ENCODE results near the gene HEXD.

HEXD gene

DNA sequence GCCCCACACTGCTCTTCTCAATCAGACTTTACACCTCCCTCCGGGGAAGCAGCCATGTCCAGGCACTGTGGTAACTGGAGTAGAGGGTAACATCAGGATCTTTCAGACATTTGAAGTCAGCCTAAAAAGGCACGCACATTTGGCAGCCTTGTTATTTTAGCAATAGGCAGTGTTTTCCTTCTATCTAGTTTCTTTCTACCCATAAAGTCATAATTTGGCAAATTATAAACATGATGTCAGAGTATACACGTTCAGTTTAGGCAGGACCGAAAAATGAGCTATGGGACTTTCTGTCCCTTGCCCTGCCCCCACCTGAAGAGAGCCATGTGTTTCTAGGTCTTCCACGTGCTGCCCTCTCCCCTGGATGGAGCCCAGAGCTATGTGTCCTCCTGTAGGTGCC lies 61.5 kb downstream of the HEXD start:
- no peak overlapping the region for H3K4me3 ChIP-seq (replicated peaks; ENCODE audit: low read depth, low read length)
- TF ChIP-seq, protein P1, sequence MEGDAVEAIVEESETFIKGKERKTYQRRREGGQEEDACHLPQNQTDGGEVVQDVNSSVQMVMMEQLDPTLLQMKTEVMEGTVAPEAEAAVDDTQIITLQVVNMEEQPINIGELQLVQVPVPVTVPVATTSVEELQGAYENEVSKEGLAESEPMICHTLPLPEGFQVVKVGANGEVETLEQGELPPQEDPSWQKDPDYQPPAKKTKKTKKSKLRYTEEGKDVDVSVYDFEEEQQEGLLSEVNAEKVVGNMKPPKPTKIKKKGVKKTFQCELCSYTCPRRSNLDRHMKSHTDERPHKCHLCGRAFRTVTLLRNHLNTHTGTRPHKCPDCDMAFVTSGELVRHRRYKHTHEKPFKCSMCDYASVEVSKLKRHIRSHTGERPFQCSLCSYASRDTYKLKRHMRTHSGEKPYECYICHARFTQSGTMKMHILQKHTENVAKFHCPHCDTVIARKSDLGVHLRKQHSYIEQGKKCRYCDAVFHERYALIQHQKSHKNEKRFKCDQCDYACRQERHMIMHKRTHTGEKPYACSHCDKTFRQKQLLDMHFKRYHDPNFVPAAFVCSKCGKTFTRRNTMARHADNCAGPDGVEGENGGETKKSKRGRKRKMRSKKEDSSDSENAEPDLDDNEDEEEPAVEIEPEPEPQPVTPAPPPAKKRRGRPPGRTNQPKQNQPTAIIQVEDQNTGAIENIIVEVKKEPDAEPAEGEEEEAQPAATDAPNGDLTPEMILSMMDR (IDR thresholded peaks at IDR 0.05; ENCODE audit: insufficient read depth, low read length, poor library complexity, severe bottlenecking): no peak
- peaks cover 41% of the 10 kb centered on the region for H3K36me3 ChIP-seq (ENCODE audit: control insufficient read depth, insufficient read depth, low read length)
- no peaks in the 10 kb centered on the region for H3K27me3 ChIP-seq (replicated peaks; ENCODE audit: control insufficient read depth, insufficient read depth, low read length)
- no peak for DNase-seq (ENCODE audit: extremely low read depth, insufficient read length)

DNA sequence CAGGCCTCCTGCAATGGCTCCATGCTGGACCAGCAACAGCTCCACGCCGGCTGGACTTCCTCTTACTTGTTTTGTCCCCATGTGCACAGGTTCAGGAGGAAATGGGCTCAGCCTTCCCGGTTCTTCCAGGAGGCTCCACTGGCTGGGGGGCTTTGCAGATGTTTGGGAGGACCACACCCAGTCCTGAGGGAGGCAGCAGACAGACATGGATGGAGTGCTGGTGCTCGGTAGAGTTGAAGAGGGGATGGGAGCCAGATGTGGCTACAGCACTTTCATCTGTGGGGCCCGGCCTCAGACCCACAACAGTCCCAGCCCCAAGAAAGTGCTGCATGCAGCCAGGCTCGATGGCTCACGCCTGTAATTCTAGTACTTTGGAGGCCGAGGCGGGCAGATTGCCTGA lies 62.2 kb downstream of the HEXD start:
- no peak for DNase-seq (ENCODE audit: extremely low read depth, insufficient read length)
- TF ChIP-seq, protein P1 (IDR thresholded peaks at IDR 0.05; ENCODE audit: insufficient read depth, low read length, poor library complexity, severe bottlenecking): no peak
- Histone ChIP-seq H3K27me3 (replicated peaks; ENCODE audit: control insufficient read depth, insufficient read depth, low read length) (no peaks in the 10 kb centered on the region), H3K36me3 (ENCODE audit: control insufficient read depth, insufficient read depth, low read length) (peaks cover 42% of the 10 kb centered on the region), H3K4me3 (replicated peaks; ENCODE audit: low read depth, low read length) (no peak overlapping the region)

DNA sequence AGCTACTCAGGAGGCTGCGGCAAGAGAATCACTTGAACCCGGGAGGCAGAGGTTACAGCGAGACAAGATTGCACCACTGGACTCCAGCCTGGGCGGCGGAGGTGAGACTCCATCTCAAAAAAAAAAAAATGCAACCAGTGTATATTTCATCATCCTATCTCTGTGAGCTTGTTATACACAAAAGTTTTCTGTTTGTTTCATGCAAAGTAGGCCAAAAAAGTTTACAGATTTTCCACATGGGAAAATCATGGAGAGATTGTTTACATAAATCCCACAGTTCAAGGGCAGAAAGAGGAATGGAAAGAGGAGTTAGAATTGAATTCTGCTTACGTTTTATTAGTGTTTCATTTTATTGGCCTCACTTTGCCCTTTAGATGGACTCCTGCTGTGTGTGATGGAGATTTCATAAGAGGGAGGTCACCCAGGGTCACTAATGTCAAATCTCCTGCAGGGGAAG lies 65.1 kb downstream of the HEXD start:
- Histone ChIP-seq H3K4me3 (replicated peaks; ENCODE audit: low read depth, low read length) (no peak overlapping the region), H3K27me3 (replicated peaks; ENCODE audit: control insufficient read depth, insufficient read depth, low read length) (no peaks in the 10 kb centered on the region), H3K36me3 (ENCODE audit: control insufficient read depth, insufficient read depth, low read length) (peaks cover 49% of the 10 kb centered on the region)
- DNase-seq (ENCODE audit: extremely low read depth, insufficient read length): no peak
- TF ChIP-seq, protein P1 (IDR thresholded peaks at IDR 0.05; ENCODE audit: insufficient read depth, low read length, poor library complexity, severe bottlenecking): no peak

DNA sequence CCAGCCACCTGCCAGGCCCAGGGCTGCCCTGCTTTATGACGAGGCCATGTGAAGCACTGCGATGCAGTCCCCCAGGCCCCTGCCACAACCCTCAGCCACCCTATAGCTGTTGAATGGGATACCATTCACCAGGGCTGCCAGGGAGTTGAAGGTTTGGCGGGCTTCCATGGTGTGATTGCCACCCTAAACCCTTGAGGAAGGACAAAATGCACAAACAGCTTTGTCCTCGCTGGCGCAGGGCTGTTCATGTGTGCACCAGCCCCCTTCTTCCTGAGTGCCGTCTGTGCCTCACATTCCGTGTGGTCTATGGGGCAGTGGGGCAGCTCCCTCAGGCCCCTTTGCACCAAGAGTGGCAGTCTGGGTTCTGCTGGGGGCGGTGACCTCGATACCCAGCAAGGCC lies 65.7 kb downstream of the HEXD start:
- H3K36me3 ChIP-seq (ENCODE audit: control insufficient read depth, insufficient read depth, low read length): peaks cover 43% of the 10 kb centered on the region
- no peak for DNase-seq (ENCODE audit: extremely low read depth, insufficient read length)
- H3K27me3 ChIP-seq (replicated peaks; ENCODE audit: control insufficient read depth, insufficient read depth, low read length): no peaks in the 10 kb centered on the region
- H3K4me3 ChIP-seq (replicated peaks; ENCODE audit: low read depth, low read length): no peak overlapping the region
- TF ChIP-seq, protein P1 (IDR thresholded peaks at IDR 0.05; ENCODE audit: insufficient read depth, low read length, poor library complexity, severe bottlenecking): no peak

DNA sequence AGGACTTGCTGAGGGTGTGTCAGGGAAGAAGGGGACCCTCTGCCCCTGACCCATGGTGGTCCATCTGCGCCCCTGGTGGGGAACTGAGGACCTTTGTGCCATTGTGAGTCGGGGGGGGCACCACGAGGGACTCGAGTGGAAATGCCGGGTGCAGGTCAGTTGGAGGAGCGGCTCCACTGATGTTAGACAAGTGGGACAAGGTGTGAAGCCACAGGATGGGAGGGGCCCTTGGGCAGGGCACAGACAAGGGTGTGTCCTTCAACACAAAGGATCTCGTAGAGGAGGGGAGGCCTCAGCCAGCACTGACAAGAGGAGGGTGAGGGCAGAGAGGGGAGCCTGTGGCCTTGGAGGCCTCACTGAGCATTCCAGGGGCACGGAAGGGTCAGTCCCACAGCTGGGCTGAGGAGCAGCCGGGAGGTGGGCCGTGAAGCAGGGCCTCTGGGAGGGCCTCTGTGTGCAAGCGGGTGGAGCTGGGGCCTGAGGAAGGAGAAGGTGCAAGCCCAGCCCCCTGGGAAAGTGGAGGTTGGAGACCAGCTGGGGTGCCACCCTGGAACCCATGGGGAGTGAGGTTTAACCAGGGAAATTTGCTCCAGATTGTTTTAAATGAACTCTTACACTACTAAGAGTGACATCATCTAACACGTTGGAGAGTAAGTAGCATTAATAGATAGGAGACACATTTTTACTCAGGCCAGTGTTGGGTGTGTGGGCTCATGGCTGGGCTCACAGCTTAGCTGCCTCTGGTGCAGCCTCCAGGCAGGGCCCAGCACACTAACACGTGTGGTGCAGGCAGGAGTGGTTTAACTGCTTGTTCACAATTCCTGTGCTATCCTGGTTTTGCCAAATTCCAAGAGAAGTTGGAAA lies 68.3 kb downstream of the HEXD start:
- no peak overlapping the region for H3K4me3 ChIP-seq (replicated peaks; ENCODE audit: low read depth, low read length)
- no peak for DNase-seq (ENCODE audit: extremely low read depth, insufficient read length)
- TF ChIP-seq, protein P1 (IDR thresholded peaks at IDR 0.05; ENCODE audit: insufficient read depth, low read length, poor library complexity, severe bottlenecking): no peak
- no peaks in the 10 kb centered on the region for H3K27me3 ChIP-seq (replicated peaks; ENCODE audit: control insufficient read depth, insufficient read depth, low read length)
- peaks cover 26% of the 10 kb centered on the region for H3K36me3 ChIP-seq (ENCODE audit: control insufficient read depth, insufficient read depth, low read length)
